A549 (cell line): Measurements from ENCODE around the gene NFASC. TPM values are rescaled to one million over a fixed set of nuclear protein-coding genes. Genes with fewer than 3 reads are reported as not detected.

Experiments
- ATAC-seq, 2 experiments: fragments of 200-7000 bp in 1 of 2; fragments of >200 bp in 1 of 2; cut with Nextera tagmentation in 1 of 2; cut with Tn5 transposase in 1 of 2; 3 replicates each; pipeline versions ENCODE4 v1.8.0 to v1.9.1; 2018 to 2020; ENCODE audit warnings: mild to moderate bottlenecking in 1 of 2, moderate library complexity in 1 of 2
- CTCF ChIA-PET: fragments of 300-600 bp; sonication (Branson Sonifier 250); formaldehyde crosslinking; extraction: SDS; loops from one replicate; lab custom pipeline; 2021; ENCODE audit warnings: antibody characterized with exemption, inconsistent platforms; lab: Yijun Ruan, JAX
- POLR2A ChIA-PET: fragments of 350-600 bp; formaldehyde crosslinking; extraction: SDS; loops from one replicate; lab custom pipeline; 2021; ENCODE audit warnings: antibody characterized with exemption, inconsistent platforms; lab: Yijun Ruan, JAX
- DNase-seq, 2 experiments: peaks; one replicate each; pipeline versions ENCODE4 v3.0.0 to v3.0.0-alpha.2; 2011 to 2016; ENCODE audit warnings: low read depth in 1 of 2, low spot score in 1 of 2
- FAIRE-seq: peaks from 2 replicates; lab custom pipeline; 2011; peaks lifted over from hg19 to GRCh38; lab: Jason Lieb, UNC
- H3K27ac ChIP-seq, 2 experiments: fragments of >200 bp; sonication (Bioruptor Twin); formaldehyde crosslinking; 3 replicates each; pipeline ENCODE4 v1.5.1; 2016 to 2017
- H3K4me1 ChIP-seq: fragments of >200 bp; sonication (Bioruptor Twin); formaldehyde crosslinking; 3 replicates; pipeline ENCODE4 v1.6.1; 2016
- H3K4me2 ChIP-seq: fragments of >200 bp; sonication (Bioruptor Twin); formaldehyde crosslinking; 3 replicates; pipeline ENCODE4 v1.6.1; 2016
- H3K4me3 ChIP-seq: fragments of >200 bp; sonication (Bioruptor Twin); formaldehyde crosslinking; 3 replicates; pipeline ENCODE4 v1.5.1; 2016
- H3K9me3 ChIP-seq: fragments of >200 bp; sonication (Bioruptor Twin); formaldehyde crosslinking; 3 replicates; pipeline ENCODE4 v1.6.1; 2016
- ATOH8 ChIP-seq: fragments of 250-450 bp; sonication (Bioruptor Pico); IDR thresholded peaks from 2 replicates; pipeline ENCODE4 v1.5.0; 2020; ENCODE audit warnings: low read depth, mild to moderate bottlenecking, moderate library complexity
- BHLHE40 ChIP-seq: IDR thresholded peaks from 2 replicates; pipeline ENCODE4 v1.6.1; 2012; ENCODE audit warnings: low read depth, low read length, inconsistent platforms
- CBX2 ChIP-seq: fragments of 200-600 bp; sonication (generic); IDR thresholded peaks from 2 replicates; pipeline ENCODE4 v1.6.1; 2016; ENCODE audit warnings: low read depth, mild to moderate bottlenecking, borderline replicate concordance
- CEBPB ChIP-seq, 2 experiments: fragments of >200 bp in 1 of 2; sonication (Bioruptor Twin) in 1 of 2; formaldehyde crosslinking in 1 of 2; IDR thresholded peaks; 2 replicates each; pipeline ENCODE4 v1.6.1; 2012 to 2016
- CHD2 ChIP-seq: fragments of 150-350 bp; IDR thresholded peaks from 2 replicates; pipeline ENCODE4 v1.6.1; 2014; ENCODE audit warnings: low read length; ENCODE audit not compliant: partially characterized antibody
- CHD4 ChIP-seq: fragments of 200-600 bp; sonication (generic); IDR thresholded peaks from 2 replicates; pipeline ENCODE4 v1.6.1; 2016; ENCODE audit warnings: antibody characterized with exemption, mild to moderate bottlenecking, borderline replicate concordance
- E2F6 ChIP-seq: IDR thresholded peaks from 2 replicates; pipeline ENCODE4 v1.6.1; 2012; ENCODE audit warnings: low read depth, borderline replicate concordance
- ESRRA ChIP-seq: fragments of 150-350 bp; IDR thresholded peaks from 2 replicates; pipeline ENCODE4 v1.6.1; 2014; ENCODE audit warnings: mild to moderate bottlenecking, low read length, borderline replicate concordance
- FOSL2 ChIP-seq, 2 experiments: fragments of 450-650 bp in 1 of 2; fragments of >200 bp in 1 of 2; sonication (Bioruptor Twin) in 1 of 2; formaldehyde crosslinking; IDR thresholded peaks; 2 replicates each; pipeline versions ENCODE4 v1.5.0 to v1.6.1; 2016 to 2020; ENCODE audit warnings: mild to moderate bottlenecking in 1 of 2, moderate library complexity in 1 of 2
- FOXS1 ChIP-seq: fragments of 250-450 bp; sonication (Bioruptor Pico); IDR thresholded peaks from 2 replicates; pipeline ENCODE4 v1.5.0; 2020; ENCODE audit warnings: mild to moderate bottlenecking, moderate library complexity
- HDAC2 ChIP-seq: fragments of 200-600 bp; sonication (generic); IDR thresholded peaks from 2 replicates; pipeline ENCODE4 v1.6.1; 2016
- HES2 ChIP-seq: fragments of >200 bp; sonication (Bioruptor Twin); formaldehyde crosslinking; IDR thresholded peaks from 2 replicates; pipeline ENCODE4 v1.6.1; 2016
- HEYL ChIP-seq: fragments of 250-450 bp; sonication (Bioruptor Pico); IDR thresholded peaks from 2 replicates; pipeline ENCODE4 v1.8.0; 2021; ENCODE audit warnings: mild to moderate bottlenecking, moderate library complexity
- HOXB13 ChIP-seq: fragments of 250-450 bp; sonication (Bioruptor Pico); IDR thresholded peaks from 2 replicates; pipeline ENCODE4 v1.5.0; 2020; ENCODE audit warnings: low read depth, mild to moderate bottlenecking, moderate library complexity
- JUNB ChIP-seq: fragments of >200 bp; sonication (Bioruptor Twin); formaldehyde crosslinking; IDR thresholded peaks from 2 replicates; pipeline ENCODE4 v1.6.1; 2016
- KDM1A ChIP-seq: fragments of 200-600 bp; sonication (generic); IDR thresholded peaks from 2 replicates; pipeline ENCODE4 v1.6.1; 2016; ENCODE audit warnings: low read depth, mild to moderate bottlenecking
- KDM5A ChIP-seq: fragments of 200-600 bp; sonication (generic); IDR thresholded peaks from 2 replicates; pipeline ENCODE4 v1.6.1; 2016; ENCODE audit warnings: antibody characterized with exemption, mild to moderate bottlenecking
- NPAS2 ChIP-seq: fragments of 250-450 bp; sonication (Bioruptor Pico); IDR thresholded peaks from 2 replicates; pipeline ENCODE4 v1.8.0; 2022; ENCODE audit warnings: mild to moderate bottlenecking, moderate library complexity, borderline replicate concordance
- PBX3 ChIP-seq: IDR thresholded peaks from 2 replicates; pipeline ENCODE4 v1.6.1; 2012
- POLR2AphosphoS2 ChIP-seq: conservative IDR thresholded peaks from 2 replicates; pipeline ENCODE4 v1.6.1; 2012; ENCODE audit warnings: low read length, improper control_type of control experiment, inconsistent platforms
- RAD21 ChIP-seq, 2 experiments: fragments of >200 bp in 1 of 2; sonication (Bioruptor Twin) in 1 of 2; formaldehyde crosslinking in 1 of 2; IDR thresholded peaks in 1 of 2; conservative IDR thresholded peaks in 1 of 2; 2 replicates in 1 of 2; 3 replicates in 1 of 2; pipeline ENCODE4 v1.6.1; 2012 to 2018; ENCODE audit warnings: inconsistent platforms in 1 of 2
- RARB ChIP-seq: fragments of 250-450 bp; sonication (Bioruptor Pico); IDR thresholded peaks from 2 replicates; pipeline ENCODE4 v1.8.0; 2021; ENCODE audit warnings: mild to moderate bottlenecking, moderate library complexity
- RCOR1 ChIP-seq: fragments of 150-350 bp; IDR thresholded peaks from 2 replicates; pipeline ENCODE4 v1.6.1; 2014; ENCODE audit warnings: antibody characterized with exemption, low read length, low read depth
- REST ChIP-seq: fragments of 200-600 bp; sonication (generic); IDR thresholded peaks from 2 replicates; pipeline ENCODE4 v1.6.1; 2016; ENCODE audit warnings: antibody characterized with exemption, mild to moderate bottlenecking, moderate library complexity
- RNF2 ChIP-seq: fragments of 200-600 bp; sonication (generic); IDR thresholded peaks from 2 replicates; pipeline ENCODE4 v1.6.1; 2016; ENCODE audit warnings: low read depth, mild to moderate bottlenecking, antibody characterized with exemption, moderate library complexity, borderline replicate concordance
- SREBF2 ChIP-seq: fragments of 450-650 bp; IDR thresholded peaks from 2 replicates; pipeline ENCODE4 v1.6.1; 2014; ENCODE audit warnings: mild to moderate bottlenecking, moderate library complexity
- TP53 ChIP-seq: fragments of 250-450 bp; sonication (Bioruptor Pico); IDR thresholded peaks from 2 replicates; pipeline ENCODE4 v1.5.0; 2021; ENCODE audit warnings: mild to moderate bottlenecking, moderate library complexity
- WGBS: methylation state at CpG from one replicate; pipeline ENCODE4 v1.1.6; 2017; ENCODE audit errors: missing lambda C conversion rate; 5-methylcytosine and 5-hydroxymethylcytosine counted together
- polyA plus RNA-seq, 4 experiments: library from polyadenylated mRNA; depleted of rRNA in 3 of 4; stranded (reverse); fragments of >200 nt; fragmentation: RNase III in 1 of 4; extraction: RNeasy Plus Mini Kit Qiagen cat#74134 plus additional on column Dnase treatment in 1 of 4; gene quantifications; 2 replicates in 3 of 4; 3 replicates in 1 of 4; pipeline ENCODE4 v1.2.3, GENCODE V29; 2011 to 2017

The NFASC gene
- polyA plus RNA-seq, 2 of the 4 experiments (the other 2 are of a cell fraction) = 0.27 to 0.39 TPM

GRCh38 chr1:204830747-204831146 is 39.9 kb upstream of the NFASC start:
- ATAC-seq (no peak), DNase-seq (no peak)
- H3K4me2 ChIP-seq = no peak overlapping the region
- no peak for TF ChIP-seq BHLHE40
- TF ChIP-seq HOXB13 (CRISPR knock-in tag) = no peak
- TF ChIP-seq PBX3 = no peak
- TF ChIP-seq RAD21 (conservative IDR thresholded peaks at IDR 0.05 in 1 of 2, IDR thresholded peaks at IDR 0.05 in 1 of 2) = no peak
- TF ChIP-seq JUNB = no peak
- no peak for TF ChIP-seq POLR2AphosphoS2
- no peak for TF ChIP-seq TP53
- no peak for TF ChIP-seq FOSL2 (IDR thresholded peaks at IDR 0.05)
- no peak for TF ChIP-seq FOSL2 (CRISPR knock-in tag; IDR thresholded peaks at IDR 0.05)
- TF ChIP-seq CEBPB (IDR thresholded peaks at IDR 0.05) = no peak
- TF ChIP-seq, all 56 proteins: peak for 0
- Histone ChIP-seq H3K4me1 (no peaks in the 10 kb centered on the region; the same call in 2 of the 3 replicates), H3K9me3 (no peaks in the 10 kb centered on the region), H3K27ac (no peak overlapping the region), H3K4me3 (no peak overlapping the region)
- WGBS = 14% methylated on average over 8 of the region's 8 CpGs
- FAIRE-seq = no peak
- ChIA-PET POLR2A (no interaction called here), CTCF (interaction anchor here (0.7 to 19.3 kb wide), 6 partner anchors 12 to 265 kb away, joined by 3 to 272 read pairs (median 8); no protein-coding TSS in a partner anchor)

GRCh38 chr1:204831186-204831585 is 39.5 kb upstream of the NFASC start:
- no peak overlapping the region for H3K4me2 ChIP-seq
- ChIA-PET POLR2A (no interaction called here), CTCF (interaction anchor here (0.7 to 19.3 kb wide), 7 partner anchors 13 to 265 kb away, joined by 3 to 272 read pairs (median 7); no protein-coding TSS in a partner anchor)
- no peak for ATAC-seq
- no peak overlapping the region for H3K27ac ChIP-seq
- H3K9me3 ChIP-seq = no peaks in the 10 kb centered on the region
- H3K4me3 ChIP-seq = no peak overlapping the region
- no peaks in the 10 kb centered on the region; the same call in 2 of the 3 replicates for H3K4me1 ChIP-seq
- no peak for TF ChIP-seq E2F6
- TF ChIP-seq HES2 = no peak
- no peak for TF ChIP-seq HEYL (CRISPR knock-in tag)
- TF ChIP-seq RNF2 = no peak
- no peak for TF ChIP-seq ATOH8 (CRISPR knock-in tag)
- TF ChIP-seq RARB = no peak
- TF ChIP-seq KDM1A = no peak
- no peak for TF ChIP-seq ESRRA
- TF ChIP-seq CHD2 = no peak
- TF ChIP-seq CHD4 = no peak
- TF ChIP-seq HDAC2 = no peak
- no peak for TF ChIP-seq FOXS1 (CRISPR knock-in tag)
- no peak for TF ChIP-seq JUNB
- no peak for TF ChIP-seq CBX2
- no peak for TF ChIP-seq SREBF2
- no peak for TF ChIP-seq REST
- no peak for TF ChIP-seq PBX3
- TF ChIP-seq RCOR1 = no peak
- no peak for TF ChIP-seq KDM5A
- TF ChIP-seq NPAS2 (CRISPR knock-in tag) = no peak
- DNase-seq = no peak
- 10% methylated on average over 3 of the region's 3 CpGs for WGBS
- no peak for FAIRE-seq
